Panc1 (cell line): ENCODE results near the gene PIGZ.

ENCODE experiments used
- POLR2AphosphoS5 ChIP-seq: IDR thresholded peaks from 2 replicates; pipeline ENCODE4 v1.6.1; 2012; ENCODE audit warnings: mild to moderate bottlenecking, low read depth, low read length, moderate library complexity
- SIN3A ChIP-seq: IDR thresholded peaks from 2 replicates; pipeline ENCODE4 v1.6.1; 2012; ENCODE audit warnings: low read depth, mild to moderate bottlenecking, low read length, moderate library complexity, borderline replicate concordance; ENCODE audit not compliant: insufficient read depth
- TCF7L2 ChIP-seq: IDR thresholded peaks from 2 replicates; pipeline ENCODE4 v1.6.1; 2011; ENCODE audit warnings: mild to moderate bottlenecking, low read depth, low read length, inconsistent platforms
- TF ChIP-seq, protein P1 (sequence below): fragments of 450-650 bp; IDR thresholded peaks from 2 replicates; pipeline ENCODE4 v1.5.1; 2017; ENCODE audit warnings: mild to moderate bottlenecking
- TF ChIP-seq, protein P2 (sequence below), 2 experiments: IDR thresholded peaks; 2 replicates each; pipeline ENCODE4 v1.6.1; 2011 to 2012; ENCODE audit warnings: low read depth in 2 of 2, control low read depth in 1 of 2, low read length in 1 of 2, mild to moderate bottlenecking in 1 of 2, moderate library complexity in 1 of 2; ENCODE audit not compliant: insufficient read depth in 1 of 2

DNA sequence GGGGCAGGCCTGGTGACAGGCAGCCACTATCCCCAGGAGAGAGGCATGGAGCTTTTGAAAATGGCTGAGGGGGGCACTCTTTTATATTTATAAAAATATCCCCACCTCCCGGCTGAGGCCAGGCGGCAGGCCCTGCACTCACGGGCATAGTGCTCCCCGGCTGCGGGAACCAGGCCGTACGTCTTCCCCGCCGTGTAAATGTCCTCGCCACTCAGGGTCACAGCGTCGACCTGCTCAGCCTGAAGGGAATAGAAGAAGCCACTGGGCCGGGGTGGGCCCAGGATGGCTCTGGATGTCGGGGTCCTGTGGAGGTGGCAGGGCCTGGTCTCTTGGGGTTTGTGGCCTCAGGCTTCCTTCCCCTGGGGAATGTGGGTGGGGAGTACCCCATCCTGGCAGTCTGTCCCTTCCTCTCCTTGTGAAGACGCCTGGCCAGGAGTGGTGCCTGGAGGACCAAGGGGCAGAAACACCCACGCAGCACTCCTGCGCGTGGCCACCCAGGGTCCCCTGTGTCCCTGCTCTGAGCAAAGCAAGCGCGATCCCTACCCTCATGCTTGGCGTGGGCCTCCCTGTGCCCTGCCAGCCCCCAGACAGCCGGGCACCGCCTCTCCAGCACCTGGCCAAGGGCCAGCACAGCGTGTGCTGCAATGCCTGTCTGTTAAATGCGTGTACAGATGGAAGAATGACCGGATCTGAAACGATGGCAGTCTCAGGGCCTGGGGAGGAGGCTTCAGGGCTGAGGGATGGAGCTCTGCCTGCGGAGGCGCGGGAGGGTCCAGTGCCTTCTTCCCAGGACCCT, 42.1 kb upstream of the PIGZ start:
- TF ChIP-seq, protein P1, sequence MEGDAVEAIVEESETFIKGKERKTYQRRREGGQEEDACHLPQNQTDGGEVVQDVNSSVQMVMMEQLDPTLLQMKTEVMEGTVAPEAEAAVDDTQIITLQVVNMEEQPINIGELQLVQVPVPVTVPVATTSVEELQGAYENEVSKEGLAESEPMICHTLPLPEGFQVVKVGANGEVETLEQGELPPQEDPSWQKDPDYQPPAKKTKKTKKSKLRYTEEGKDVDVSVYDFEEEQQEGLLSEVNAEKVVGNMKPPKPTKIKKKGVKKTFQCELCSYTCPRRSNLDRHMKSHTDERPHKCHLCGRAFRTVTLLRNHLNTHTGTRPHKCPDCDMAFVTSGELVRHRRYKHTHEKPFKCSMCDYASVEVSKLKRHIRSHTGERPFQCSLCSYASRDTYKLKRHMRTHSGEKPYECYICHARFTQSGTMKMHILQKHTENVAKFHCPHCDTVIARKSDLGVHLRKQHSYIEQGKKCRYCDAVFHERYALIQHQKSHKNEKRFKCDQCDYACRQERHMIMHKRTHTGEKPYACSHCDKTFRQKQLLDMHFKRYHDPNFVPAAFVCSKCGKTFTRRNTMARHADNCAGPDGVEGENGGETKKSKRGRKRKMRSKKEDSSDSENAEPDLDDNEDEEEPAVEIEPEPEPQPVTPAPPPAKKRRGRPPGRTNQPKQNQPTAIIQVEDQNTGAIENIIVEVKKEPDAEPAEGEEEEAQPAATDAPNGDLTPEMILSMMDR: no peak
- no peak for TF ChIP-seq TCF7L2
- TF ChIP-seq POLR2AphosphoS5: no peak
- no peak for TF ChIP-seq SIN3A
- TF ChIP-seq, protein P2, sequence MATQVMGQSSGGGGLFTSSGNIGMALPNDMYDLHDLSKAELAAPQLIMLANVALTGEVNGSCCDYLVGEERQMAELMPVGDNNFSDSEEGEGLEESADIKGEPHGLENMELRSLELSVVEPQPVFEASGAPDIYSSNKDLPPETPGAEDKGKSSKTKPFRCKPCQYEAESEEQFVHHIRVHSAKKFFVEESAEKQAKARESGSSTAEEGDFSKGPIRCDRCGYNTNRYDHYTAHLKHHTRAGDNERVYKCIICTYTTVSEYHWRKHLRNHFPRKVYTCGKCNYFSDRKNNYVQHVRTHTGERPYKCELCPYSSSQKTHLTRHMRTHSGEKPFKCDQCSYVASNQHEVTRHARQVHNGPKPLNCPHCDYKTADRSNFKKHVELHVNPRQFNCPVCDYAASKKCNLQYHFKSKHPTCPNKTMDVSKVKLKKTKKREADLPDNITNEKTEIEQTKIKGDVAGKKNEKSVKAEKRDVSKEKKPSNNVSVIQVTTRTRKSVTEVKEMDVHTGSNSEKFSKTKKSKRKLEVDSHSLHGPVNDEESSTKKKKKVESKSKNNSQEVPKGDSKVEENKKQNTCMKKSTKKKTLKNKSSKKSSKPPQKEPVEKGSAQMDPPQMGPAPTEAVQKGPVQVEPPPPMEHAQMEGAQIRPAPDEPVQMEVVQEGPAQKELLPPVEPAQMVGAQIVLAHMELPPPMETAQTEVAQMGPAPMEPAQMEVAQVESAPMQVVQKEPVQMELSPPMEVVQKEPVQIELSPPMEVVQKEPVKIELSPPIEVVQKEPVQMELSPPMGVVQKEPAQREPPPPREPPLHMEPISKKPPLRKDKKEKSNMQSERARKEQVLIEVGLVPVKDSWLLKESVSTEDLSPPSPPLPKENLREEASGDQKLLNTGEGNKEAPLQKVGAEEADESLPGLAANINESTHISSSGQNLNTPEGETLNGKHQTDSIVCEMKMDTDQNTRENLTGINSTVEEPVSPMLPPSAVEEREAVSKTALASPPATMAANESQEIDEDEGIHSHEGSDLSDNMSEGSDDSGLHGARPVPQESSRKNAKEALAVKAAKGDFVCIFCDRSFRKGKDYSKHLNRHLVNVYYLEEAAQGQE (IDR thresholded peaks at IDR 0.05; ENCODE audit: insufficient read depth in 1 of 2, low read depth in 2 of 2, low read length in 1 of 2): no peak
